SK-N-MC (cell line): ENCODE measurements around the gene ENTPD7.
A peak's percentile ranks its signal among the peaks of the same experiment; 100 is the strongest.

Experiments
- DNase-seq: peaks from one replicate; pipeline ENCODE4 v3.0.0-alpha.2; 2011; ENCODE audit warnings: low read depth, low spot score
- H3K27ac ChIP-seq: fragments of 200-600 bp; sonication (generic); 2 replicates; pipeline ENCODE4 v1.5.1; 2016; ENCODE audit warnings: mixed run types
- H3K36me3 ChIP-seq: fragments of 200-600 bp; sonication (generic); 2 replicates; pipeline ENCODE4 v1.6.1; 2017; ENCODE audit warnings: antibody characterized with exemption, low read length, mixed read lengths; ENCODE audit not compliant: insufficient read depth
- H3K4me3 ChIP-seq: fragments of 200-600 bp; sonication (generic); 2 replicates; pipeline ENCODE4 v1.5.1; 2016
- H3K9ac ChIP-seq: fragments of 200-600 bp; sonication (generic); 2 replicates; pipeline ENCODE4 v1.8.0; 2017; ENCODE audit warnings: mixed run types, mixed read lengths; ENCODE audit not compliant: insufficient read length
- H3K9me3 ChIP-seq: fragments of 200-600 bp; sonication (generic); 2 replicates; pipeline ENCODE4 v1.6.1; 2017; ENCODE audit warnings: low read depth, mild to moderate bottlenecking, antibody characterized with exemption, low read length, moderate library complexity, mixed read lengths
- EZH2 ChIP-seq: fragments of 200-600 bp; sonication (generic); IDR thresholded peaks from one replicate; pipeline ENCODE4 v1.6.1; 2017; ENCODE audit warnings: antibody characterized with exemption
- FOXP2 ChIP-seq: optimal IDR thresholded peaks from 2 replicates; pipeline ENCODE3; 2011; ENCODE audit warnings: mild to moderate bottlenecking, moderate library complexity; ENCODE audit not compliant: insufficient read depth; ENCODE audit errors: extremely low read length, control extremely low read depth
- POLR2AphosphoS5 ChIP-seq: IDR thresholded peaks from 2 replicates; pipeline ENCODE4 v1.6.1; 2012; ENCODE audit warnings: mild to moderate bottlenecking, low read depth, low read length, borderline replicate concordance

Gene ENTPD7

GRCh38 chr10:99659031-99659867, at the start of gene ENTPD7:
Gene ENTPD7 (plus strand): TSS chr10:99659509. CDS start chr10:99659957, 448 bp downstream.
- Histone ChIP-seq H3K36me3 (no peaks in the 10 kb centered on the region), H3K27ac (no peak within 1 kb of the TSS), H3K9ac (peak within 1 kb of the TSS; percentile 74), H3K9me3 (no peaks in the 10 kb centered on the region), H3K4me3 (peak within 1 kb of the TSS; percentile 83)
- DNase-seq: no peak
- TF ChIP-seq FOXP2: no peak
- peak; percentile 28; the same call in 1 of the 2 replicates for TF ChIP-seq POLR2AphosphoS5
- no peak for TF ChIP-seq EZH2

GRCh38 chr10:99610221-99610620, 49.1 kb upstream of the ENTPD7 start:
- Histone ChIP-seq H3K9ac (no peak overlapping the region), H3K4me3 (no peak overlapping the region), H3K36me3 (no peaks in the 10 kb centered on the region; the same call in 1 of the 2 replicates), H3K9me3 (no peaks in the 10 kb centered on the region), H3K27ac (no peak overlapping the region)
- DNase-seq: no peak
- TF ChIP-seq EZH2: no peak

GRCh38 chr10:99611326-99611725, 48.0 kb upstream of the ENTPD7 start:
- no peaks in the 10 kb centered on the region; the same call in 1 of the 2 replicates for H3K36me3 ChIP-seq
- no peak overlapping the region for H3K4me3 ChIP-seq
- no peaks in the 10 kb centered on the region for H3K9me3 ChIP-seq
- no peak overlapping the region for H3K9ac ChIP-seq
- TF ChIP-seq POLR2AphosphoS5: no peak
- no peak for TF ChIP-seq EZH2
- TF ChIP-seq FOXP2: no peak
- no peak for DNase-seq
- H3K27ac ChIP-seq: no peak overlapping the region

GRCh38 chr10:99612167-99612831, 47.0 kb upstream of the ENTPD7 start:
- H3K36me3 ChIP-seq: no peaks in the 10 kb centered on the region; the same call in 1 of the 2 replicates
- H3K9me3 ChIP-seq: no peaks in the 10 kb centered on the region

GRCh38 chr10:99615426-99615825, 43.9 kb upstream of the ENTPD7 start:
- no peaks in the 10 kb centered on the region; the same call in 1 of the 2 replicates for H3K36me3 ChIP-seq
- H3K9ac ChIP-seq: no peak overlapping the region
- H3K27ac ChIP-seq: no peak overlapping the region
- no peak overlapping the region for H3K4me3 ChIP-seq
- H3K9me3 ChIP-seq: no peaks in the 10 kb centered on the region
- DNase-seq: no peak
- TF ChIP-seq POLR2AphosphoS5 (no peak), FOXP2 (no peak), EZH2 (no peak)

More at GRCh38 chr10:99612167-99612831, 47.0 kb upstream of the ENTPD7 start:
- Histone ChIP-seq H3K27ac (no peak overlapping the region), H3K9ac (no peak overlapping the region), H3K4me3 (no peak overlapping the region)
- TF ChIP-seq EZH2 (no peak), POLR2AphosphoS5 (no peak), FOXP2 (no peak)
- DNase-seq: peak; percentile 32

- H3K9me3 ChIP-seq: no peaks in the 10 kb centered on the region
- H3K36me3 ChIP-seq: no peaks in the 10 kb centered on the region
- no peak for TF ChIP-seq EZH2
- TF ChIP-seq FOXP2: no peak
- TF ChIP-seq POLR2AphosphoS5: no peak
- H3K27ac ChIP-seq: no peak overlapping the region
- no peak for DNase-seq
- H3K9ac ChIP-seq: peak overlapping the region; percentile 81
- peak overlapping the region; percentile 85 for H3K4me3 ChIP-seq
Observed at GRCh38 chr10:99617696-99618095, 41.6 kb upstream of the ENTPD7 start.

- H3K36me3 ChIP-seq: no peaks in the 10 kb centered on the region
- TF ChIP-seq EZH2 (no peak), POLR2AphosphoS5 (no peak), FOXP2 (no peak)
- no peak for DNase-seq
- H3K9ac ChIP-seq: peak overlapping the region; percentile 81
- H3K9me3 ChIP-seq: no peaks in the 10 kb centered on the region
- H3K27ac ChIP-seq: no peak overlapping the region
- H3K4me3 ChIP-seq: peak overlapping the region; percentile 85
Observed at GRCh38 chr10:99619090-99619800, 40.1 kb upstream of the ENTPD7 start.
